HUES48 (cell line): ENCODE data around the gene BTF3.
A peak's percentile ranks its signal among the peaks of the same experiment; 100 is the strongest.
"Not testable (repeated sequence)": the region's sequence is repeated elsewhere in the genome, so short reads cannot be mapped to it uniquely, and the experiment has no call there.

ENCODE experiments used
- H3K27ac ChIP-seq: one replicate; pipeline ENCODE4 v1.7.0; 2013; ENCODE audit warnings: low read depth, low read length, inconsistent platforms
- H3K27me3 ChIP-seq: 2 replicates; pipeline ENCODE4 v1.6.1; 2013; ENCODE audit warnings: mild to moderate bottlenecking, low read length; ENCODE audit not compliant: control insufficient read depth, insufficient read depth
- H3K36me3 ChIP-seq: 2 replicates; pipeline ENCODE4 v1.6.1; 2013; ENCODE audit warnings: low read length; ENCODE audit not compliant: control insufficient read depth, insufficient read depth
- H3K4me1 ChIP-seq: 2 replicates; pipeline ENCODE4 v1.6.1; 2013; ENCODE audit warnings: mild to moderate bottlenecking, low read length; ENCODE audit not compliant: control insufficient read depth, insufficient read depth
- H3K4me3 ChIP-seq: 2 replicates; pipeline ENCODE4 v1.5.1; 2013; ENCODE audit warnings: mild to moderate bottlenecking, low read depth, low read length
- H3K9ac ChIP-seq: 2 replicates; pipeline ENCODE4 v1.6.1; 2013; ENCODE audit warnings: mild to moderate bottlenecking, low read depth, low read length, moderate library complexity
- H3K9me3 ChIP-seq: 2 replicates; pipeline ENCODE4 v1.6.1; 2013; ENCODE audit warnings: low read length; ENCODE audit not compliant: control insufficient read depth, insufficient read depth

BTF3 gene

DNA sequence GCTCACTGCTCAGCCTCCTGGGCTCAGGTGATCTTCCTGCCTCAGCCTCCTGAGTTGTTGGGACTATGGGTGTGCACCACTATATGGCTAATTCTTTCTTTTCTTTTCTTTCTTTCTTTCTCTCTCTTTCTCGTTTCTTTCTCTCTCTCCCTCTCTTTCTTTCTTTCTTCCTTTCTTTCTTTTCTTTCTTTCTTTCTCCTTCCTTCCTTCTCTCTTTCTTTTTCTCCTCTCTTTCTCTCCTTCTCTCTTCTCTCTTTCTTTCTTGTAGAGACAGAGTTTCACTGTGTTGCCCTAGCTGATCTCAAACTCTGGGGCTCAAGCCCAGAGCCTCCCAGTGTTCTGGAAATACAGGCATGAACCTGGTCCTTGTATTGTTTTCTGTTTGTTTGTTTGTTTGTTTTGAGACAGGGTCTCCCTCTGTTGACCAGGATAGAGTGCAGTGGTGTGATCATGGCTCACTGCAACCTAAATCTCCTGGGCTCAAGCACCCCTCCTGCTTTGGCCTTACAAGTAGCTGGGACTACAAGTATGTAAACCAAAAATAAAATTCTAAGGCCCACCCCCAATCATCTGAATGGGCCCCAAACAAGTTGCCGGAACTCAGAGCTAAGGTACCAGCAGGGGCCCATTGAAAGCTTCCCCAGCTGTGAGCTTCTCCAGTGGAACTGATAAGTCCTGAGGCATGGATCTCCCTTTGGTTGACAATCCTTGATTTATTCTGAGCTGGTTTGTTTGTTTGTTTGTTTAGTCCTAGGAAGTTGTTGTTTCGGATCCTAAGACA is 11.9 kb upstream of the BTF3 start:
- peak overlapping the region; percentile 55 for H3K9ac ChIP-seq
- H3K4me3 ChIP-seq: peak overlapping the region; percentile 33
- H3K36me3 ChIP-seq: no peaks in the 10 kb centered on the region
- peak overlapping the region; percentile 97 for H3K27ac ChIP-seq
- no peaks in the 10 kb centered on the region for H3K9me3 ChIP-seq
- no peaks in the 10 kb centered on the region for H3K27me3 ChIP-seq
- H3K4me1 ChIP-seq: peaks cover 48% of the 10 kb centered on the region

DNA sequence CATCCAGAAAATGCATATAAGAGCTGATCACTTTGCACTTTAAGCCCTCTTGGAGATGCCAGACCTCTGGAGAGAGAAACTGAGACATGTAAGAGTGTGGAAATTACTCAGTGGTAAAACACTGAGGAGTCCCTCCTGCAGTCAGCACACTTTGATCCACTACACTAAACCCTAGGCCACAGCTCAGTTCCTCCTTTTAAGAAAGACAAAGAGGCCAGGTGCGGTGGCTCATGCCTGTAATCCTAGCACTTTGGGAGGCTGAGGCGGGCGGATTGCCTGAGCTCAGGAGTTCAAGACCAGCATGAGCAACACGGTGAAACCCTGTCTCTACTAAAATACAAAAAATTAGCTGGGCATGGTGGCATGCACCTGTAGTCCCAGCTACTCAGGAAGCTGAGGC is 11.0 kb upstream of the BTF3 start:
- not testable (repeated sequence) for H3K9me3 ChIP-seq, H3K36me3 ChIP-seq, H3K27me3 ChIP-seq
- Histone ChIP-seq H3K27ac (peak overlapping the region; percentile 97), H3K9ac (peak overlapping the region; percentile 55), H3K4me3 (peak overlapping the region; percentile 33), H3K4me1 (peaks cover 48% of the 10 kb centered on the region)

DNA sequence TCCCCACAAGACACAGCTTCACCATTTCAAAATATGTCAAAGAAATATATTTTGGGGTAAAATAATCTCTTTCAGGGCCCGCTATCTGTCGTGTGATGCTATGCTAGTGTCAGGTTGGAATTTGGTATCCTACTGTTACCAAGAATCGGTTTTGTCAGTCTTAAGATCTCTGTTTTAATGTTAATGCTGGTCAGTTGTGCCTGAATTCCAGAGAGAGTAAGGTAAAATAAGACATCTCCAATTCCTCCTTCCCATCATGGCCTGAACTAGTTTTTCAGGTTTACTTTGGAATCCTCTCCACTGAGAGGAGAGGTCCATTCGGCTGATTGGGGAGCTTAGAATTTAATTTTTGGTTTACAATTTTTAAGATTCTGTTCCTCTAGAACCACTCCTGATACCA is 10.4 kb upstream of the BTF3 start:
- Histone ChIP-seq H3K27ac (peak overlapping the region; percentile 97), H3K36me3 (no peaks in the 10 kb centered on the region), H3K27me3 (0 out of 2 replicates have a peak, but pooled peaks cover 4% of the 10 kb centered on the region), H3K9me3 (no peaks in the 10 kb centered on the region), H3K9ac (peak overlapping the region; percentile 30), H3K4me3 (peak overlapping the region; percentile 25), H3K4me1 (peaks cover 48% of the 10 kb centered on the region)

DNA sequence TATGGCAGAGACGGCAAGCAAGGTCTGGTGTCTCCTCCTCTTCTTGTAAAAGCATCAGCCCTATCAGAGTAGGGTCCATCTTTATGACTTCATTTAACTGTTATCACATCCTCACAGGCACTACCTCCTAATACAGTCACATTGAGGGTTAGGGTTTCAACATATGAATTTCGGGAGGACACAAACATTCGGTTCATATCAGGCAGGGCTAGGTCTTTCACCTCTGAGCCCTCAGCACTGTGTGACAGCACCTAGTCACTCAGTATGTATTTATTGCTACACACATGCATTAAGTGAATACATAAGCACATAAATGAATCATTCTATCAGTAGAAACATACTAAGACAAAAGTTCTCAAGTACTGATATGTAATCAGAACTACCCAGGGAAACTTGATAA is 9.4 kb upstream of the BTF3 start:
- peak overlapping the region; percentile 30 for H3K9ac ChIP-seq

DNA sequence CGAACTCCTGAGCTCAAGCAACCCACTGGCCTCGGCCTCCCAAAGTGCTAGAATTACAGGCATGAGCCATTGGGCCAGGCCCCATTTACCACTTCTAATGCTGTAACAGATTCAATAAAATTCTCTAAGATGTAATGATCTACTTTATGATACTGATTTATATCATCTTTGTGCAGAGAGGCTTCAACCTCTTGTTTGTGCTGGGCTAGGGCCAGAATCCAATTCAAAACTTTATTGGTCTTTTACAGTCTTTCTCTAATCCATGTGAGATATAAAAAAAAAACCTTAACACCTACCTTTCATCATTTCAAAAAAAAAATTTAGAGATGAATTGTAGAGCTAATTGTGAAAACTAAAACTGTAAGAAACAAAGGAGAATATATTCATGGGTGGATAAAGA is 8.2 kb upstream of the BTF3 start:
- H3K9ac ChIP-seq: no peak overlapping the region

More for the DNA sequence above, 9.4 kb upstream of the BTF3 start:
- Histone ChIP-seq H3K9me3 (no peaks in the 10 kb centered on the region), H3K27ac (peak overlapping the region; percentile 97), H3K4me3 (no peak overlapping the region), H3K4me1 (peaks cover 41% of the 10 kb centered on the region), H3K36me3 (no peaks in the 10 kb centered on the region), H3K27me3 (0 out of 2 replicates have a peak, but pooled peaks cover 4% of the 10 kb centered on the region)

DNA sequence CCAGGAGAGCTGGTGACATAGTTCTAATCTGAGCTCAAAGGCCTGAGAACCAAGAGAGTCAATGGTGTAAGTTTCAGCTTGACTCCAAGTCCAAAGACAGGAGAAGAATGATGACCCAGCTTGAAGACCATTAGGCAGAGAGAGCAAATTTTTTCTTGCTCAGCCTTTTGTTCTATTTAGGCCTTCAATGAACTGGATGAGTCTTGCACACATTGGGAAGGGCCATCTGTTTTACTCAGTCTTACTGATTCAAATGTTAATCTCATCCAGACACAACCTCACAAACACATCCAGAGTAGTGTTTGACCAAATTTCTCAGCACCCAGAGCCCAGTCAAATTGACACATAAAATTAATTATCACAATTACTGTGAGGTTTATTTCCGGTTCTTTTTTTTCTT is 7.1 kb upstream of the BTF3 start:
- Histone ChIP-seq H3K9ac (no peak overlapping the region), H3K27me3 (0 out of 2 replicates have a peak, but pooled peaks cover 4% of the 10 kb centered on the region), H3K4me1 (peaks cover 32% of the 10 kb centered on the region), H3K27ac (no peak overlapping the region), H3K4me3 (no peak overlapping the region), H3K36me3 (no peaks in the 10 kb centered on the region), H3K9me3 (no peaks in the 10 kb centered on the region)

More for the DNA sequence above, 8.2 kb upstream of the BTF3 start:
- no peaks in the 10 kb centered on the region for H3K36me3 ChIP-seq
- H3K4me1 ChIP-seq: peaks cover 41% of the 10 kb centered on the region
- H3K4me3 ChIP-seq: no peak overlapping the region
- no peak overlapping the region for H3K27ac ChIP-seq
- H3K27me3 ChIP-seq: 0 out of 2 replicates have a peak, but pooled peaks cover 4% of the 10 kb centered on the region
- H3K9me3 ChIP-seq: no peaks in the 10 kb centered on the region

DNA sequence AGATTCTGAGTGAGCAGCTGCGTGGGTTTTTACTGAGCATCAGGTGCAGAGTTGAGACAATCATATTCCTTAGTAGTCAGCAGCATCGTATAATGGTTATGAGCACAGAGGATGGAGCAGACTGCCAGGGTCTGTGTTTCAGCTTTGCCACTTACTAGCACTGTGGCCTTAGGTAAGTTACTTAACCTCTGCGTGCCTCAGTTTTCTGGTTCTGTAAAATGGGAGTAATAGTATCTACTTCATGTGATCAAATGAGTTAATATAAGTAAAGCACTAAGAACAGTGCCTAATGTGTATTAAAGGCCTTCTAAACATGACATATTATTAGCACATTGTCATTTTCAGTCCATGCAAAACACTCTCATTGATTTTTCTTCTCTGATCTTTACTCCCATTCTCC is 4.8 kb upstream of the BTF3 start:
- no peak overlapping the region for H3K4me3 ChIP-seq
- peaks cover 28% of the 10 kb centered on the region for H3K4me1 ChIP-seq
- H3K27me3 ChIP-seq: 0 out of 2 replicates have a peak, but pooled peaks cover 4% of the 10 kb centered on the region
- H3K9ac ChIP-seq: no peak overlapping the region
- no peaks in the 10 kb centered on the region for H3K9me3 ChIP-seq
- no peaks in the 10 kb centered on the region for H3K36me3 ChIP-seq
- H3K27ac ChIP-seq: no peak overlapping the region

DNA sequence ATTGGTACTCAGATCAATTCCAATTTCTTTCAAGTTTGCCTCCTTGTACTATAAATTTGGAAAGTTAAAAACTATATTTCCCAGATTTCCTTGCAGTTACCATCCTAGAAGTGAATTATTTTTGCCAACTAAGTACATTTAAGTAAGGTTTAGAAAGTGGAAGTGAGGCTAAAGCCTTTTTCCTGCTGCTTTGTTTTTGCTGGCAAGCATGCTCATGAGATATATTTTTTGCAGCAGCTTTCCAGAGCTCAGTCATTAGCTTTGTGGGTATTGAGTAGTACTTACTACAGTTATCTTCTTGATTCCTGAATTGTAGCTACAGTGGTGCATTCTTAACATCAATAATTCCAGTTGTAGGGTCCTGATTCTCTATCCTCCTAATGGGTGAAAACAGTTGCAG is 3.5 kb upstream of the BTF3 start:
- no peaks in the 10 kb centered on the region for H3K9me3 ChIP-seq
- H3K4me3 ChIP-seq: no peak overlapping the region
- no peak overlapping the region for H3K27ac ChIP-seq
- peaks cover 6% of the 10 kb centered on the region for H3K36me3 ChIP-seq
- peaks cover 17% of the 10 kb centered on the region for H3K4me1 ChIP-seq
- H3K9ac ChIP-seq: no peak overlapping the region
- H3K27me3 ChIP-seq: 0 out of 2 replicates have a peak, but pooled peaks cover 4% of the 10 kb centered on the region

DNA sequence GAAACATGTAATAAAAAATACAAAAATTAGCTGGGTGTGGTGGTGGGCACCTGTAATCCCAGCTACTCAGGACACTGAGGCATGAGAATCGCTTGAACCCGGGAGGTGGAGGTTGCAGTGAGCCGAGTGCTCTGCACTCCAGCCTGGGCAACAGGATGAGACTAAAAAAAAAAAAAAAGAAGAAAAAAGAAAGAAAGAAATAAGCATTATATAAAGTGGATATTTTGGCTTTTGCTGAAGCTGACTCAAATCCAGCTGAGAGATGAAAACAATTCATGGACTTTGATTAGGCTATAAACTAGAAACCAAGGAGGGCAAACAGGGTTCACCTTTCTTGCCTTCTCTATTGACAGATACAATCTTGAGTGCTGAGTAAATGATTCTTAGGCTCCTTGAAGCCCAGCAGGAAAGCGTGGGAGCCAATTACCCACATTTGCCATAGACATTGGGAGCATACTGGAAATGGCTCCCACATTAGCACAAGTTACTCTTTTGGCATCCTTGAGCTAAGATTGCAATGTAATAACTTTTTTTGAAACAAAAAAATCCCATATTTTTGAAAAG is 2.4 kb upstream of the BTF3 start:
- peaks cover 27% of the 10 kb centered on the region for H3K4me1 ChIP-seq
- H3K27ac ChIP-seq: no peak overlapping the region
- peaks cover 18% of the 10 kb centered on the region for H3K36me3 ChIP-seq
- 0 out of 2 replicates have a peak, but pooled peaks cover 4% of the 10 kb centered on the region for H3K27me3 ChIP-seq
- H3K9me3 ChIP-seq: no peaks in the 10 kb centered on the region
- H3K9ac ChIP-seq: no peak overlapping the region
- H3K4me3 ChIP-seq: no peak overlapping the region

DNA sequence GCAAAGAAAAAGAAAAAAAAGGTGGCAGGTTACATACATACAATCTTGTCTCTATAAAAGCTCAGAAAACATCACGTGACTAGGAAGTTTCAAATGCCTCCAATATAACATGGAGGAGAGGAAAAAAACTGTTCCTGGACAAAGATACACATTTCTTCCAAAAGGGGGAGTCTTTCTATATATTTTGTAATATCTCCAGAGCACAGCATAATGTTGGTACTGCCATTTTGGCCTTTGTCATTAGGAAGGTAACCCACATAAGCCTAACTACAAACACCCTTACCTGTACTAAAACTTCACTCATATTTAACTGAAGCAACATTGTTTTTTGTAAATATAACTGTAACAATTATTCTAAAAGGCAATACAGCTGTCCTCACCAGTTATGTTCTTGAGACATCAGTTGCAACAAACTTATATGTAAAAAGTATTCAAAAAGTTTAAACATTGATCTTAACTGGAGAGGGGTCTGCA is 1.2 kb upstream of the BTF3 start:
- Histone ChIP-seq H3K4me1 (peaks cover 30% of the 10 kb centered on the region), H3K27ac (peak overlapping the region; percentile 99), H3K9ac (no peak overlapping the region), H3K27me3 (0 out of 2 replicates have a peak, but pooled peaks cover 4% of the 10 kb centered on the region), H3K36me3 (peaks cover 29% of the 10 kb centered on the region), H3K9me3 (no peaks in the 10 kb centered on the region), H3K4me3 (peak overlapping the region; percentile 92)

DNA sequence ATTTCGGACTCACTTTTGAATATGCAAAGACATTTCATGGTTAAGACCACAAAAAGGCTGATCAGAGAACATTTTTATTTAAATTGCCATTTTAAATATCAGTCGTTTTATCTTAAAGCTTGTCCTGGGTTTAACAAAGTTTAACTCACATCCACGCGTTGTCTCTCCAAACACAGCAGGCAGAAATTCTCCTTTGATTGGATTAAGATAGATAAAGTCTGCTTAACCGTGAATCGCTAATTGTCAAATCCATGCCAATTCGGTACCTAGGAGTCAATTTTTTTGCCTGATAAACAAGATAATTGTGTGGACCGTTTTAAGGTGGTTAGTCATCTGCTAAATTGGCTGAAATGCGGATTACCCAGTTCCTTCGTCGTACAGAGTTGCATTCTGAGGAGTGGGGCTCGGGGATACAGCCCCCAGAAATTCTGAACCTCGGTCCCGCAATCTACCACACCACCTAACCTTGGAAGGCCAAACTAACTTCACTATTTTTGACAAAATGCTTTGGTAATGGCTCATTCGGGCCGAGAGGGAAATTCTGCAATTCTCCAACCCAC is 665 bp upstream of the BTF3 start:
- Histone ChIP-seq H3K27me3 (no peaks in the 10 kb centered on the region), H3K9me3 (no peaks in the 10 kb centered on the region), H3K27ac (peak overlapping the region; percentile 99), H3K4me1 (peaks cover 30% of the 10 kb centered on the region), H3K36me3 (peaks cover 35% of the 10 kb centered on the region), H3K9ac (peak overlapping the region; percentile 89), H3K4me3 (peak overlapping the region; percentile 92)
